Naive B cell (primary cell): ENCODE measurements around the gene TMEM45B. TPM values are rescaled to one million over a fixed set of nuclear protein-coding genes. Genes with fewer than 3 reads are reported as not detected.
A peak's percentile ranks its signal among the peaks of the same experiment; 100 is the strongest.
"Not testable (repeated sequence)": the region's sequence is repeated elsewhere in the genome, so short reads cannot be mapped to it uniquely, and the experiment has no call there.

Source experiments
- ATAC-seq, 2 donors: fragments of 150-1000 bp; cut with Tn5 transposase; 2 replicates each; pipeline ENCODE4 v1.10.0; 2021; ENCODE audit warnings: low read depth in 2 of 2, mild to moderate bottlenecking in 2 of 2, moderate library complexity in 2 of 2
- DNase-seq: peaks from one replicate; pipeline ENCODE4 v3.0.0; 2022
- H3K27ac Mint-ChIP-seq, 6 donors: one replicate each; pipeline ENCODE4 v1.8.0; 2020 to 2022; ENCODE audit warnings: mild to moderate bottlenecking in 6 of 6, mixed read lengths in 6 of 6, moderate library complexity in 5 of 6, inconsistent platforms in 2 of 6
- H3K27me3 Mint-ChIP-seq, 3 donors: one replicate each; pipeline ENCODE4 v1.8.0; 2021 to 2022; ENCODE audit warnings: mixed read lengths in 3 of 3, mild to moderate bottlenecking in 1 of 3
- H3K36me3 Mint-ChIP-seq, 2 donors: one replicate each; pipeline ENCODE4 v1.8.0; 2020 to 2022; ENCODE audit warnings: mixed read lengths in 2 of 2, inconsistent platforms in 1 of 2, mild to moderate bottlenecking in 1 of 2
- H3K4me1 Mint-ChIP-seq, 3 donors: one replicate each; pipeline ENCODE4 v1.8.0; 2020 to 2022; ENCODE audit warnings: mixed read lengths in 3 of 3, inconsistent platforms in 1 of 3, mild to moderate bottlenecking in 1 of 3, moderate library complexity in 1 of 3
- H3K4me3 Mint-ChIP-seq, 8 donors: one replicate each; pipeline ENCODE4 v1.8.0; 2020 to 2022; ENCODE audit warnings: mild to moderate bottlenecking in 8 of 8, mixed read lengths in 8 of 8, moderate library complexity in 8 of 8, inconsistent platforms in 2 of 8
- H3K9me3 Mint-ChIP-seq, 7 donors: one replicate each; pipeline ENCODE4 v1.8.0; 2020 to 2022; ENCODE audit warnings: mixed read lengths in 7 of 7, mild to moderate bottlenecking in 5 of 7, inconsistent platforms in 2 of 7, moderate library complexity in 1 of 7
- polyA plus RNA-seq, 6 donors: library from polyadenylated mRNA; unstranded; fragments of 300-500 nt; fragmentation: Illumina TruSeq; gene quantifications; one replicate each; pipeline ENCODE4 v1.2.3, GENCODE V29; 2021; ENCODE audit warnings: low read depth in 6 of 6

Gene TMEM45B
- polyA plus RNA-seq, 6 donors from 2014 or later: 0.12 TPM; not detected in 5

DNA sequence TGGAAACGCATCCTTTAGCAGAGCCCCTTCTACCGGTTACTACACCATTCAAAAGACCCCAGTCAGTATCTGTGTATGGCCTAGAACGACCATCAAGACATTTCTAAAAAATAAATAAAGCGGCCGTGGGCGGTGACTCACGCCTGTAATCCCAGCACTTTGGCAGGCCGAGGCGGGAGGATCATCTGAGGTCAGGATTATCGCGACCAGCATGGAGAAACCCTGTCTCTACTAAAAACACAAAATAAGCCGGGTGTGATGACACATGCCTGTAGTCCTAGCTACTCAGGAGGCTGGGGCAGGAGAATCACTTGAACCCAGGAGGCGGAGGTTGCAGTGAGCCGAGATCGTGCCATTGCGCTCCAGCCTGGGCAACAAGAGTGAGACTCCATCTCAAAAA, 53.0 kb downstream of the TMEM45B start:
- not testable (repeated sequence) for DNase-seq, ATAC-seq, H3K4me1 Mint-ChIP-seq, H3K27me3 Mint-ChIP-seq, H3K9me3 Mint-ChIP-seq, H3K27ac Mint-ChIP-seq, H3K4me3 Mint-ChIP-seq
- peaks cover 42 to 45% of the 10 kb centered on the region in 2 donors for H3K36me3 Mint-ChIP-seq

- H3K9me3 Mint-ChIP-seq: no peaks in the 10 kb centered on the region
- no peaks in the 10 kb centered on the region for H3K4me1 Mint-ChIP-seq
- DNase-seq (no peak), ATAC-seq (no peak)
- H3K36me3 Mint-ChIP-seq: peaks cover 40 to 45% of the 10 kb centered on the region in 2 donors
- no peak overlapping the region for H3K4me3 Mint-ChIP-seq
- H3K27me3 Mint-ChIP-seq: no peaks in the 10 kb centered on the region
- peak overlapping the region in 1 of 6 donors; percentile 2 for H3K27ac Mint-ChIP-seq
Measured at GRCh38 chr11:129871914-129872313, 56.3 kb downstream of the TMEM45B start.

DNA sequence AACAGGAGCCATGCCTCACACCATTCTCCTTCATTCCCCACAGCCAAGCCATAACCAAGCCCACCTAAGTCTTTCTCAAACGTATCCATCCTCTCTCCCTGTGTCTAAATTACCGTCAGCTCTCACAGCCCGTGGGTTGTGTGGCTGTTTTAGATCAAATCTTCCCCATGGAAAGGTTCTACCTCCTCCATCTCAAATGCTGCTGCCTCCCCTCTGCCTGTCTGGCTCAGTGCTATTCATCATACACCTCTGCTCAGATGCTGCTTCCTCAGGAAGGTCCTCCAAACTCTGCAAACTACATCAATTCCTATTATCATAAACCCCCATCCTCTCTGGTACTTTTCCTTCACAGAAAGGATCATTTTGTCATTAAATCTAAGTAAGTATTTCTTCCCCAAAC, 64.7 kb downstream of the TMEM45B start:
- Mint-ChIP-seq H3K36me3 (peaks cover 58 to 65% of the 10 kb centered on the region in 2 donors), H3K9me3 (no peaks in the 10 kb centered on the region), H3K27me3 (no peaks in the 10 kb centered on the region), H3K4me3 (no peak overlapping the region), H3K27ac (peak overlapping the region in 1 of 6 donors; percentile 73), H3K4me1 (peaks cover 0 to 3% (median 0%) of the 10 kb centered on the region in 3 donors)
- no peak for ATAC-seq
- no peak for DNase-seq

- H3K4me1 Mint-ChIP-seq: peaks cover 0 to 5% (median 0%) of the 10 kb centered on the region in 3 donors
- peaks cover 60 to 64% of the 10 kb centered on the region in 2 donors for H3K36me3 Mint-ChIP-seq
- no peak for DNase-seq
- no peak overlapping the region for H3K4me3 Mint-ChIP-seq
- no peak for ATAC-seq
- H3K27ac Mint-ChIP-seq: no peak overlapping the region
- H3K27me3 Mint-ChIP-seq: no peaks in the 10 kb centered on the region
- no peaks in the 10 kb centered on the region for H3K9me3 Mint-ChIP-seq
Measured at GRCh38 chr11:129881570-129882170, 66.0 kb downstream of the TMEM45B start.

DNA sequence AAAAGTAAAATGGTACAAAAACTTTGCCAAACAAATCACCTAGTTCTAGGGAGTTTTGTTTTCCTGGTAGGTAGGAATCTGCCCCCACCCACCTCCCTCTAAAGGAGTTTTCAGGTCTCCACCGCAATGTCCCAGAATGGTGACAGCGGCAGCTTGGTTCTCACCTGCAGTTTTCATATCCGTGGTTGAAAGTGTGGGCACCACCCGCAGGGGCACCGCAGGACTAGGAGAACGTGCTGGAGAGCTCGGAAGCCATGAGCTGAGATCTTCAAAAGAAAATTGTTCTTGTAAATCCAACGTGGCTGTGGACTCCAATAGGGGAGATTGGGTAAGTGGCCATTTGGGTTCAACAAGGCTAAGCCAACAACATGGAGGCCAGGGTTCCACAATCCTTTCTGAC, 68.9 kb downstream of the TMEM45B start:
- Mint-ChIP-seq H3K4me1 (peaks cover 0 to 6% (median 2%) of the 10 kb centered on the region in 3 donors), H3K27ac (no peak overlapping the region), H3K27me3 (no peaks in the 10 kb centered on the region), H3K9me3 (no peaks in the 10 kb centered on the region), H3K4me3 (no peak overlapping the region), H3K36me3 (peaks cover 50 to 74% of the 10 kb centered on the region in 2 donors)
- no peak for ATAC-seq
- no peak for DNase-seq

- peaks cover 0 to 5% (median 3%) of the 10 kb centered on the region in 3 donors for H3K4me1 Mint-ChIP-seq
- no peaks in the 10 kb centered on the region for H3K27me3 Mint-ChIP-seq
- no peaks in the 10 kb centered on the region for H3K9me3 Mint-ChIP-seq
- H3K27ac Mint-ChIP-seq: no peak overlapping the region
- H3K4me3 Mint-ChIP-seq: no peak overlapping the region
- no peak for DNase-seq
- peaks cover 47 to 73% of the 10 kb centered on the region in 2 donors for H3K36me3 Mint-ChIP-seq
- no peak for ATAC-seq
Measured at GRCh38 chr11:129885381-129885780, 69.7 kb downstream of the TMEM45B start.

GRCh38 chr11:129888451-129888850, 72.8 kb downstream of the TMEM45B start:
- DNase-seq: no peak
- H3K36me3 Mint-ChIP-seq: peaks cover 30 to 51% of the 10 kb centered on the region in 2 donors
- no peak for ATAC-seq
- H3K4me3 Mint-ChIP-seq: no peak overlapping the region
- no peaks in the 10 kb centered on the region for H3K9me3 Mint-ChIP-seq
- peaks cover 5 to 11% (median 7%) of the 10 kb centered on the region in 3 donors for H3K4me1 Mint-ChIP-seq
- H3K27ac Mint-ChIP-seq: no peak overlapping the region
- H3K27me3 Mint-ChIP-seq: no peaks in the 10 kb centered on the region

DNA sequence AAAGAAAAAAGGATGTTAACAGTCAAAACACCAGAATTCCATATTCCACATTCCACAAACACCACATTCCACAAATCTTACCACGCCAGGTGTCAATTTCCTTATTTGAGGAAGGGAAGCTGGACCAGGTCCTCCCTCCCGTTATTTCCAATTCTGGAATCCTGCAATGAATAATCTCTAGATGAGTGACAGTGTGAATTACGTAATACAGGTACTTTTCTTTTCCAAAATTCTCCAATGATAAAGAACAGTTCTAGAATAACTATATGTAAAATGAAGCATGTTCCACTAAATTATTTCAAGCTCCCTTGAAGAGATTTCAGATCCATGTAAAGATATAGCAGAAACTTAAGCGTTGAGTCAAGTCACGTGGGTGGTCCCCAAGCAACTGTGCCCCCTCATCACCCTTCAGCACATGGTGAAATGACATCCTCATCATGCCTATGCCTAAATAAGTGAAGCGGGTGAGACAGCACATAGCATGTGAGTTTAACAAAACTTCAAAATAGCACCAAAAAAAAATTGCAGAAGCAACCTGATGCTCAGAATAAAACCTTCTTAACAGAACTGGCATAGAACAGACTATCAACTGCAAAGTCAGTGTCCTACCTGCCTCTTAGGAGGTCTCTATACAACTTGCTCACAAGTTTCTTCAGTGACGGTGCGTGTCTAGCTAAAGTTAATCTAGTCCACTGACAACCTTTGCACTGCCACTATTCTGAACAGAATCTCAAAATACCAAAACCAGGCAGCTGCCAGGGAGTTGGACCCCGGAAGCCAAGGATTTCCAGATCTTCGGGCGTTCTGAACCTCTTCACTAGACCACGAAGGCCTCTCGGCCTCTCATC, 78.9 kb downstream of the TMEM45B start:
- Mint-ChIP-seq H3K4me1 (peaks cover 7 to 33% (median 25%) of the 10 kb centered on the region in 3 donors), H3K4me3 (peak overlapping the region; percentile 82 to 97 (median 92)), H3K27me3 (no peaks in the 10 kb centered on the region), H3K27ac (peak overlapping the region in 5 of 6 donors; percentile 74 to 90 (median 83)), H3K36me3 (peaks cover 5 to 11% of the 10 kb centered on the region in 2 donors), H3K9me3 (no peaks in the 10 kb centered on the region)
- DNase-seq: peak; percentile 1
- ATAC-seq: peak; percentile 8

DNA sequence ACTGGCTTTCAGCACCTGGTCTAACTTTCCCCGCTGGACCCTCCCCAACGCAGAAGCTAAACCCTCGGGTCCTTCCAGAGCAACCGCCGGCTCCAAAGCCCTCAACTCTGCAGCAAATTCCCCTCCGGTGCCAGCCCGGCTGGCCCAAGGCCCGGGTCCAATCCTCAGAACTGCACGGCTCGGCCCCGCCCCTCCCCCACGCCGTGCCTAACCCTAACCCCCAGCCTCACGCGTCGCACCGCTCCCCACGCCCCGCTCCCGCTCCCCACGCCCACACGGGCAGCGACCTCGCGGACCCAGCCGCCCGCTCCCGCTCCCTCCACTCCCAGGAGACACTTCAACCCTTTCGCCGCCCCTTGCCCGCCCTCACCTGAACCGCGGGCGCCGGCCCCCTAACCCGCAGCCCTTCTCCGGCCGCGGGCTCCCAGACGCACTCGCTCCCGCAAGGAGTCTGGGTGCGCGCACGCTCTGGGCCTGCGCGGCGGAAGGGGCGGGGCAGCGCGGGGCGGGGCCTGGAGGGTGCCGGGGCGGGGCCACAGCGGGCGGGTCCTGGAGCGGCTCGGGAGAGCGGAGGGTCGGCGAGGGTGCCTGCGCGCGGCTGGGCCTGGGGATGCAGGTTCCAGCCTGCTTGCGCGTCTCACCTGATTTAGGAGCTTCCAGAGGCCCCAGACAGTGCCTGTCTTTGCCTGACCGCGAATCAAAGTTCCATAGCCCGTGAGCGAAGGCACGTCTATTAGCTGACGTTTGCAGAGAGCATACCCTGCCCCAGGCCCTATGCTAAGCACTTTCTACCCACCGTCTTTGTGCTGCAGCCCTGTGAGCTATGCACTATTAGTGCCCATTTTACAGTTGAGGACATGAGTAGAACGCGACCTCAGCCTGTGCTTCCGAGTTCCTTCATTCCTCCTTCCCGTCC, 79.7 kb downstream of the TMEM45B start, which contains the start of gene NFRKB:
NFRKB (minus strand) TSS at position 453 of the 916 bp plus-strand sequence. CDS start 2,729 bp downstream, outside the sequence.
- Mint-ChIP-seq H3K27me3 (no peaks in the 10 kb centered on the region), H3K36me3 (peaks cover 0 to 13% of the 10 kb centered on the region in 2 donors), H3K27ac (peak within 1 kb of the TSS; percentile 51 to 90 (median 81)), H3K9me3 (no peaks in the 10 kb centered on the region), H3K4me1 (peaks cover 4 to 33% (median 25%) of the 10 kb centered on the region in 3 donors), H3K4me3 (peak within 1 kb of the TSS; percentile 82 to 97 (median 92))
- peak; percentile 93 to 94 for ATAC-seq
- DNase-seq: peak; percentile 82

- peaks cover 4 to 33% (median 25%) of the 10 kb centered on the region in 3 donors for H3K4me1 Mint-ChIP-seq
- H3K36me3 Mint-ChIP-seq: peaks cover under 1 to 13% of the 10 kb centered on the region in 2 donors
- H3K9me3 Mint-ChIP-seq: no peaks in the 10 kb centered on the region
- peak overlapping the region; percentile 82 to 97 (median 92) for H3K4me3 Mint-ChIP-seq
- DNase-seq: no peak
- no peak for ATAC-seq
- H3K27me3 Mint-ChIP-seq: no peaks in the 10 kb centered on the region
- peak overlapping the region in 5 of 6 donors; percentile 9 to 83 (median 72) for H3K27ac Mint-ChIP-seq
Measured at GRCh38 chr11:129896062-129896461, 80.4 kb downstream of the TMEM45B start.

- peaks cover 26 to 30% of the 10 kb centered on the region in 2 donors for H3K36me3 Mint-ChIP-seq
- H3K27ac Mint-ChIP-seq: no peak overlapping the region
- H3K4me1 Mint-ChIP-seq: no peaks in the 10 kb centered on the region
Measured at GRCh38 chr11:129905402-129905801, 89.8 kb downstream of the TMEM45B start.

More at GRCh38 chr11:129905402-129905801, 89.8 kb downstream of the TMEM45B start:
- ATAC-seq (no peak), DNase-seq (no peak)
- Mint-ChIP-seq H3K4me3 (no peak overlapping the region), H3K9me3 (no peaks in the 10 kb centered on the region), H3K27me3 (no peaks in the 10 kb centered on the region)
